K562 (cell line): Measurements from ENCODE around the gene PRSS1. TPM values are rescaled to one million over a fixed set of nuclear protein-coding genes. Genes with fewer than 3 reads are reported as not detected.
"Not testable (repeated sequence)": the region's sequence is repeated elsewhere in the genome, so short reads cannot be mapped to it uniquely, and the experiment has no call there.

Experiments used
- ATAC-seq: fragments of 200-7000 bp; cut with Tn5 transposase; 3 replicates; pipeline ENCODE4 v1.9.1; 2020; ENCODE audit warnings: moderate library complexity
- BruUV-seq: library from RNA; stranded (reverse); fragments of 400-500 nt; replicated peaks from 2 replicates; lab custom pipeline; 2021; lab: Mats Ljungman, UMichigan
- CTCF ChIA-PET: fragments of 300-600 bp; formaldehyde crosslinking; extraction: SDS; loops from one replicate; lab custom pipeline; 2021; ENCODE audit warnings: low intra/inter-chr PET ratio; lab: Yijun Ruan, JAX
- POLR2A ChIA-PET: fragments of 300-600, 350-650 bp; sonication (Branson Sonifier 250); formaldehyde crosslinking; extraction: SDS; loops from one replicate; lab custom pipeline; 2021; ENCODE audit warnings: antibody characterized with exemption, inconsistent platforms; lab: Yijun Ruan, JAX
- DNase-seq, 4 experiments: peaks; one replicate each; pipeline versions ENCODE4 v3.0.0 to v3.0.0-alpha.2; 2011 to 2018; ENCODE audit warnings: low spot score in 3 of 4, mixed read lengths in 3 of 4; ENCODE audit errors: extremely low read depth in 1 of 4
- FAIRE-seq: peaks from 2 replicates; lab custom pipeline; 2011; peaks lifted over from hg19 to GRCh38; lab: Jason Lieb, UNC
- H2AFZ ChIP-seq: 2 replicates; pipeline ENCODE4 v1.6.0; 2011; ENCODE audit warnings: low read depth, low read length, control low read depth, inconsistent platforms
- H3K27ac ChIP-seq: fragments of 200-600 bp; 3 replicates; pipeline ENCODE4 v1.8.0; 2011; ENCODE audit warnings: low read depth, mild to moderate bottlenecking, control low read depth, inconsistent platforms, low read length, moderate library complexity, mixed read lengths; ENCODE audit errors: extremely low read depth
- H3K27me3 ChIP-seq, 2 experiments: fragments of 300-600 bp in 1 of 2; 2 replicates in 1 of 2; 3 replicates in 1 of 2; pipeline versions ENCODE4 v1.6.0 to v1.8.0; 2011; ENCODE audit warnings: inconsistent platforms in 2 of 2, low read length in 2 of 2, mild to moderate bottlenecking in 1 of 2, mixed read lengths in 1 of 2, moderate library complexity in 1 of 2; ENCODE audit not compliant: control insufficient read depth in 2 of 2, insufficient read depth in 2 of 2
- H3K36me3 ChIP-seq: fragments of 300-600 bp; 3 replicates; pipeline ENCODE4 v1.8.0; 2011; ENCODE audit warnings: mild to moderate bottlenecking, low read length, inconsistent platforms; ENCODE audit not compliant: control insufficient read depth, insufficient read depth
- H3K4me1 ChIP-seq, 2 experiments: fragments of 200-600 bp in 1 of 2; replicated peaks in 1 of 2; 2 replicates in 1 of 2; 3 replicates in 1 of 2; pipeline versions ENCODE4 v1.5.1 to v1.8.0; 2011; ENCODE audit warnings: inconsistent platforms in 2 of 2, low read length in 2 of 2, mild to moderate bottlenecking in 1 of 2, mixed read lengths in 1 of 2, moderate library complexity in 1 of 2; ENCODE audit not compliant: control insufficient read depth in 2 of 2, insufficient read depth in 2 of 2
- H3K4me2 ChIP-seq: 2 replicates; pipeline ENCODE4 v1.6.1; 2011; ENCODE audit warnings: low read length, control low read depth, inconsistent platforms, mixed read lengths; ENCODE audit not compliant: insufficient read depth
- H3K4me3 ChIP-seq: fragments of 200-600 bp; sonication (generic), shearing (Covaris generic); 2 replicates; pipeline ENCODE4 v1.5.1; 2016; ENCODE audit warnings: control low read depth, inconsistent platforms
- H3K79me2 ChIP-seq: fragments of 200-600 bp; 3 replicates; pipeline ENCODE4 v1.8.0; 2011; ENCODE audit warnings: low read length, inconsistent platforms; ENCODE audit not compliant: control insufficient read depth, insufficient read depth
- H3K9ac ChIP-seq, 2 experiments: 2 replicates each; pipeline versions ENCODE4 v1.6.0 to v1.6.1; 2011; ENCODE audit warnings: low read depth in 2 of 2, low read length in 2 of 2, control low read depth in 1 of 2, inconsistent platforms in 1 of 2, mild to moderate bottlenecking in 1 of 2, mixed read lengths in 1 of 2; ENCODE audit not compliant: insufficient read depth in 1 of 2
- H3K9me1 ChIP-seq: one replicate; pipeline ENCODE4 v1.6.0; 2011; ENCODE audit warnings: inconsistent platforms, mild to moderate bottlenecking, low read length, moderate library complexity; ENCODE audit not compliant: control insufficient read depth, insufficient read depth
- H3K9me3 ChIP-seq: replicated peaks from 2 replicates; pipeline ENCODE4 v1.5.1; 2011; ENCODE audit warnings: low read depth, low read length, inconsistent platforms; ENCODE audit not compliant: control insufficient read depth, insufficient read depth
- H4K20me1 ChIP-seq: replicated peaks from 2 replicates; pipeline ENCODE4 v1.6.1; 2011; ENCODE audit warnings: low read length, inconsistent platforms, mixed read lengths; ENCODE audit not compliant: control insufficient read depth, insufficient read depth
- DDX20 ChIP-seq: fragments of 450-650 bp; IDR thresholded peaks from 2 replicates; pipeline ENCODE4 v1.6.1; 2016; ENCODE audit warnings: missing genetic modification characterization, low read depth, mild to moderate bottlenecking, missing compliant biosample characterization, moderate library complexity
- PHB ChIP-seq: fragments of 250-450 bp; sonication (Bioruptor Pico); IDR thresholded peaks from 2 replicates; pipeline ENCODE4 v1.5.0; 2021
- WGBS: fragments of 100-300 bp; shearing (Covaris generic); methylation state at CpG from one replicate; pipeline ENCODE4 v1.1.6; 2016; ENCODE audit warnings: low coverage, mixed read lengths; ENCODE audit not compliant: insufficient coverage; ENCODE audit errors: missing lambda C conversion rate; 5-methylcytosine and 5-hydroxymethylcytosine counted together
- in situ Hi-C: fragments of 300-500 bp; cut with MboI; formaldehyde crosslinking; loops from 4 replicates; pipeline ENCODE4 v1.15.0; 2018; ENCODE audit warnings: inconsistent platforms, mixed read lengths
- intact Hi-C: fragments of 100-400 bp; cut with micrococcal nuclease; formaldehyde crosslinking; loops from 2 replicates; pipeline ENCODE4 v1.14.2; 2022
- polyA plus RNA-seq, 8 experiments: library from polyadenylated mRNA; depleted of rRNA in 4 of 8; stranded (reverse) in 5 of 8; unstranded in 3 of 8; fragments of >200 nt; fragmentation: Nextera tagmentation in 2 of 8; fragmentation: Illumina TruSeq in 1 of 8; extraction: Ambion mirVana in 2 of 8; extraction: Trizol in 1 of 8; gene quantifications; 2 replicates each; pipeline versions ENCODE4 v1.2.1 to v1.2.3, GENCODE V29; 2011 to 2014; ENCODE audit warnings: inconsistent platforms in 1 of 8, missing spikeins in 1 of 8
- total RNA-seq, 7 experiments: library from RNA; depleted of rRNA in 6 of 7; stranded (reverse); fragments of >200 nt in 6 of 7; fragmentation: Illumina TruSeq in 2 of 7; extraction: Trizol in 2 of 7; gene quantifications; 2 replicates each; pipeline versions ENCODE4 v1.2.1 to v1.2.3, GENCODE V29; 2011 to 2021; ENCODE audit warnings: low replicate concordance in 1 of 7
- TF ChIP-seq, protein P1 (sequence below): sonication (generic); formaldehyde crosslinking; IDR thresholded peaks from 2 replicates; pipeline ENCODE4 v1.8.0; 2022; ENCODE audit warnings: mild to moderate bottlenecking, low read depth, missing genetic modification reagents

PRSS1 gene
- total and polyA plus RNA-seq, 9 of the 15 experiments (the other 6 are each of a cell fraction or from before 2014, with no cell fraction given): 0.07 to 6.6 (median 0.20) TPM; not detected in 6

DNA sequence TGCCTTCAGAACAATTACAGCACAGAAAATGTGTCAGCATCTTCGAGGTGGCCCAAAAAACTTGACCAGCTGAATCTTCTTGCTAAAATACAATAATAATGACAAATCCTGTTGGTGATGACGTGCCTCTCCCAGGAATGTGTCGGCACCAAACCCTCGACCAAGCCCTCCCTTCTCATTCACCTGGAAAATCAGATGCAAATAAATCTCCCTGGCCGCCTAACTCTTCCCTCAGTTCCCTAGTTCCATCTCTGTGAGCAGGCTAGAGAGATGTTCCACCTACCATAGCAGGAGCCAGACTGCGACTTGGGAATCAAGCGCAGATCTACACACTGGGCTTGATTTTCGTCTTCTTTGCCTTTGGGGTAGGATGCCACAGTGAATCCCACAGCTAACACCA is 4.1 kb downstream of the PRSS1 start:
- H3K4me2 ChIP-seq: no peak overlapping the region
- no peak for TF ChIP-seq DDX20 (tag)
- TF ChIP-seq, protein P1, sequence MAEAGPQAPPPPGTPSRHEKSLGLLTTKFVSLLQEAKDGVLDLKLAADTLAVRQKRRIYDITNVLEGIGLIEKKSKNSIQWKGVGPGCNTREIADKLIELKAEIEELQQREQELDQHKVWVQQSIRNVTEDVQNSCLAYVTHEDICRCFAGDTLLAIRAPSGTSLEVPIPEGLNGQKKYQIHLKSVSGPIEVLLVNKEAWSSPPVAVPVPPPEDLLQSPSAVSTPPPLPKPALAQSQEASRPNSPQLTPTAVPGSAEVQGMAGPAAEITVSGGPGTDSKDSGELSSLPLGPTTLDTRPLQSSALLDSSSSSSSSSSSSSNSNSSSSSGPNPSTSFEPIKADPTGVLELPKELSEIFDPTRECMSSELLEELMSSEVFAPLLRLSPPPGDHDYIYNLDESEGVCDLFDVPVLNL (CRISPR knock-in tag): no peak
- TF ChIP-seq PHB (CRISPR knock-in tag): no peak
- TF ChIP-seq, all 486 proteins: peak for 0
- Histone ChIP-seq H3K4me1 (no peaks in the 10 kb centered on the region), H4K20me1 (no peaks in the 10 kb centered on the region), H3K27ac (no peak overlapping the region), H2AFZ (no peak overlapping the region), H3K27me3 (peaks cover 3 to 31% of the 10 kb centered on the region in 2 experiments; a peak in 4 of 5 replicates), H3K9me3 (no peaks in the 10 kb centered on the region), H3K9ac (no peak overlapping the region), H3K4me3 (no peak overlapping the region), H3K79me2 (no peaks in the 10 kb centered on the region), H3K36me3 (no peaks in the 10 kb centered on the region), H3K9me1 (no peaks in the 10 kb centered on the region)
- WGBS: 1% methylated on average over 8 of the region's 8 CpGs
- ATAC-seq: no peak
- no peak for DNase-seq
- intact Hi-C loops (no loop called here), in situ Hi-C loops (no loop called here)
- FAIRE-seq: no peak
- POLR2A ChIA-PET: interaction anchor here (0.6 kb wide), 1 partner anchor 65 kb away, joined by 3 read pairs; no protein-coding TSS in a partner anchor
- CTCF ChIA-PET: no interaction called here
- BruUV-seq: no TSS peak

DNA sequence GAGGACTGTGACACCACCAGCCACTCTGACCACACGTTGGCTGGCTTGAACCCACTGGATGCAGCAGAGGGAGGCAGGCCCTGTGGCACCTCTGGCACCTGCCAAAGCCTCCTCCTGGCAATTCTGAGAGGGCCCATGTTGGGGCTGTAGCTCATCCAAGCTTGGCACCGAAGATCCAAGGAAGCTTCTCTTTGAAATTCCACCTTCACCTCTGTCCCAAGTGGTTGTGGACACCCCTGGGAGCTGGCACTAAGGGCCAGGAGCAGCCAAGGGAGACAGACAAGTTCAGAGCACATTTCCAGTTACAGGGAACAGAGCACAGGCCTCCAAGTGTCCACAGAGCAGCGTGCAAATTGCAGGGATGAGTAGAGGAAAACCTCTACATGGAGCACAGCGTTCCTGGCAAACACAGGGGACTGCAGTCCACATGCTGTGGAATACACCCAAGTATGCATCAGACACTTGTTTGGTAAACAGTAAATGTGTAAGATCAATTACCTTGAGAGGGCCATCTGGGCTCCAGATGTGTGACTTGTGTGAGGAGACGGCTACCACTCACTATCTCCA is 4.7 kb downstream of the PRSS1 start:
- CTCF ChIA-PET, intact Hi-C loops, H3K4me3 ChIP-seq, H3K27ac ChIP-seq, H4K20me1 ChIP-seq, FAIRE-seq, in situ Hi-C loops, POLR2A ChIA-PET, H3K9me1 ChIP-seq, ATAC-seq, H3K9me3 ChIP-seq, DNase-seq, H3K79me2 ChIP-seq, H3K4me2 ChIP-seq, H3K9ac ChIP-seq, BruUV-seq, H3K36me3 ChIP-seq, H2AFZ ChIP-seq, H3K4me1 ChIP-seq: not testable (repeated sequence)
- peaks cover 3 to 30% of the 10 kb centered on the region in 2 experiments; a peak in 4 of 5 replicates for H3K27me3 ChIP-seq
- WGBS: 2% methylated on average over 5 of the region's 5 CpGs
